Glomerular endothelial cell (primary cell): ENCODE data around the gene DPP7. TPM values are rescaled to one million over a fixed set of nuclear protein-coding genes. Genes with fewer than 3 reads are reported as not detected.

Source experiments
- DNase-seq: peaks from one replicate; pipeline ENCODE4 v3.0.0-alpha.2; 2011; ENCODE audit warnings: low read depth, low spot score; ENCODE audit errors: extremely low read depth
- total RNA-seq: library from RNA; depleted of rRNA; stranded (reverse); fragments of >200 nt; gene quantifications from 2 replicates; pipeline ENCODE4 v1.2.3, GENCODE V29; 2015

The DPP7 gene
- total RNA-seq: 154 and 167 TPM in 2 replicates

DNA sequence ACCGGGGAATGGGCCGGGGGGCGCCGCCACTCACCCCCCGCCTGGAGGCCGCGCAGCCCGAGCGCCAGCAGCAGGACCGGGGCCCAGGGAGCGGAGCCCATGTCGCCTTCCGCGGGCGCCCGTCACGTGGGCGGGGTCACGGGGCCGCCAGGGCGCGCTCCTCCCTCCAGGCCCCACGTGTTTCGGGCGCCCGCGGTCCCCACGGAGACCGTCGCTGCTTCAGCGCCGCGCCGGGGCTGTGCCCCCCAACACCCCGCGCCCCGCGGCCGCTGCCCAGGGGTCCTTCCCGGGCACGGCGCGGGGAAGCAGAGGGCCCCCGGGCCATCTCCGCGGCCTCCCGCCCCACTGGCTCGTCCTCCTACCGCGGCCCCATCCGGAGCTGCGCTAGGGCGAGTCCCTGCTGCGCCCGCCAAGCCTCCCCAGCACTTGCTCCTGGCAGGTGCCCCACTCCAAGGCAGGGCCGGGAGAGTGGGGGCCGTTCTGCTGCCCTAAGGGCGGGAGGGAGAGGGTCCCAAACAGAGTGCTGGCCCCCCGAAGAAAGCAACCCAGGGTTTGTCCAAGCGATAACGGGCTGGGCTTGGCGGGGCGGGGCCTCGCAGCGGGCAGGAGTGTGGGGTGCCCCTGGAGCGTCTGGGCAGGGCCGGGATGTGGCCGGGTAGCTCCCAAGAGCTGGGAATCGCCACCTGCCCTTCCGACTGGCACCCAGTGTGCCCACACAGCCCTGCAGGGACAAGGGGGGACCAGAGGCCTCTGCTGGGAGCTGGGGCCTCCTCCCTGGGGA is at the start of gene DPP7:
Gene DPP7, minus strand, starts transcription at position 121 of the 781 bp plus-strand sequence. Its CDS starts 20 bp downstream, at position 101.
- DNase-seq: no peak

DNA sequence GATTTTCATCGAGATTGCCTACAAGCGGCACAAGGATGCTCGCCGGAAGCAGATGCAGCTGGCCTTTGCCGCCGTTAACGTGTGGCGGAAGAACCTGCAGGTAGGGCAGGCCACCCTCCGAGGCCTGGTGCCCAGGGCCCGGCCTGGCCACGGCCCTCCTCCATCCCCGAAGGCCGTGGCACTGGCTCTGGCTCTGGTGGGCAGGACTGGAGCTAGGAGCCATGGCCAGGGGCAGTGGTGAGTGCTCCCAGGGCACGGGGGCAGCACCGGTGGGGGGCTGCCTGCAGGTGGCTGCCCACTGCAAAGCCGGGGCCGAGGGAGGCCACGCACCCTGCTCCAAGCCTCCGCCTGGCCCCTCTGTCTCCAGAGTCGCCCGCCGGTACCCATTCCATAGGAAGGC is 49.3 kb upstream of the DPP7 start:
- DNase-seq: no peak

DNA sequence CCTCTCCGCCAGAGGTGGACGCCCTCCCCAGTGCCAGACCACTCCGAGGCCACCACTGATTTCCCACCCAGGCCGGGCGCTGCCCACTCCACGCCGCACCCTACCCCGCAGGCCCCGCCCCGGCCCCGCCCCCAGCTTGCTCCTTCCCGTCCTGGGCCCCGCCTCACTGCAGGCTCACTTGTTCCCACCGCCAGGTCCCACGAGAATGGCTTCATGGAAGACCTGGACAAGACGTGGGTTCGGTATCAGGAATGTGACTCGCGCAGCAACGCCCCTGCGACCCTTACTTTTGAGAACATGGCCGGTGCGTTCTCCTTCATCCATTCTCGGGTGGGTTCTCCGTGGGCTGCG is 48.8 kb upstream of the DPP7 start:
- DNase-seq: no peak

DNA sequence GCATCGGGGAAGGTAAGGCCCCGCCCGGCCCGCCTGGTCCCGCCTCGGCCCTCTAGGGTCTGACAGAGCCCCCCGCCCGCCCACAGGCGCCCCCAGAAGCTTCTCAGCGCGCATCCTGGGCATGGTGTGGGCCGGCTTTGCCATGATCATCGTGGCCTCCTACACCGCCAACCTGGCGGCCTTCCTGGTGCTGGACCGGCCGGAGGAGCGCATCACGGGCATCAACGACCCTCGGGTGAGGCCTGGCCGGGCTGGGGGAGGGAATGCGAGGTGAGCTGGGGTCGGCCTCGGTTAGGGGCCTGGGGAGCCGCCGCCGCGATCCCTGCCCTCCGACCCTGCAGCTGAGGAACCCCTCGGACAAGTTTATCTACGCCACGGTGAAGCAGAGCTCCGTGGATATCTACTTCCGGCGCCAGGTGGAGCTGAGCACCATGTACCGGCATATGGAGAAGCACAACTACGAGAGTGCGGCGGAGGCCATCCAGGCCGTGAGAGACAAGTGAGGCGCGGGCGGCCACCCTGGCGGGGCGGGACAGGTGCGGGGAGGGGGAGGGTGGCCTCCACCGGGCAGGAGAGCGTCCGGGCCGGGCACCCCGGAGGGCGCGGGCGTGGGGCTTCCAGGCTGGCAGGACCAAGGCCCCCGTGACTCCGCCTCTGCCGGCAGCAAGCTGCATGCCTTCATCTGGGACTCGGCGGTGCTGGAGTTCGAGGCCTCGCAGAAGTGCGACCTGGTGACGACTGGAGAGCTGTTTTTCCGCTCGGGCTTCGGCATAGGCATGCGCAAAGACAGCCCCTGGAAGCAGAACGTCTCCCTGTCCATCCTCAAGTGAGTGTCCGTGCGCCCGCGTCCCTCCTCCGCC is 48.2 kb upstream of the DPP7 start:
- no peak for DNase-seq

DNA sequence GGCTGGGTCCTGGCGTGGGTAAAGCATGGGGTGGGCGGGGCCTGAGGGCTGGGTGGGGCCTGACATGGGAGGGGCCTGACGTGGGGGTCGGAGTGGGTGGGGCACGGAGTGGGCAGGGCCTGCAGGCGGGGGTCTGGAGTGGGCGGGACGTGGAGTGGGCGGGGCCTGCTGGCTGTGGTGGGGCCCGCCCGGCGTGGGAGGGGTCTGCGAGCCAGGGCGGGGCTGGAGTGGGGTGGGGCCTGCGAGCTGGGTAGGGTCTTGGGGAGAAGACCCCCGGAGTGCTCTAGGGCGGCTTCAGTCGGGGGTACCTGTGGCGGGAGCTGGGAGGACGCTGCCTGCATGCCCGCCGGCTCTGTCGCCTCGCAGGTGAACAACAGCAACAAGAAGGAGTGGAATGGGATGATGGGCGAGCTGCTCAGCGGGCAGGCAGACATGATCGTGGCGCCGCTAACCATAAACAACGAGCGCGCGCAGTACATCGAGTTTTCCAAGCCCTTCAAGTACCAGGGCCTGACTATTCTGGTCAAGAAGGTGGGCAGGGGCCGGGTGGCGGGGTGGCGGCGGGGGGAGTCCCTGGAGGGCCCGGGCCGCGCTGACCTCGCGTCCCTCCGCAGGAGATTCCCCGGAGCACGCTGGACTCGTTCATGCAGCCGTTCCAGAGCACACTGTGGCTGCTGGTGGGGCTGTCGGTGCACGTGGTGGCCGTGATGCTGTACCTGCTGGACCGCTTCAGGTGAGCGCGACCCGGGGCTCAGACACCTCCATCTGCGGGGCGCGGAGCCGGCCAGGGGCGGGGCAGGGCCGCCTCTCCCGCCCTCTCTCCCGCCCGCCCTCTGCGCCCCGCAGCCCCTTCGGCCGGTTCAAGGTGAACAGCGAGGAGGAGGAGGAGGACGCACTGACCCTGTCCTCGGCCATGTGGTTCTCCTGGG is 47.3 kb upstream of the DPP7 start:
- no peak for DNase-seq

DNA sequence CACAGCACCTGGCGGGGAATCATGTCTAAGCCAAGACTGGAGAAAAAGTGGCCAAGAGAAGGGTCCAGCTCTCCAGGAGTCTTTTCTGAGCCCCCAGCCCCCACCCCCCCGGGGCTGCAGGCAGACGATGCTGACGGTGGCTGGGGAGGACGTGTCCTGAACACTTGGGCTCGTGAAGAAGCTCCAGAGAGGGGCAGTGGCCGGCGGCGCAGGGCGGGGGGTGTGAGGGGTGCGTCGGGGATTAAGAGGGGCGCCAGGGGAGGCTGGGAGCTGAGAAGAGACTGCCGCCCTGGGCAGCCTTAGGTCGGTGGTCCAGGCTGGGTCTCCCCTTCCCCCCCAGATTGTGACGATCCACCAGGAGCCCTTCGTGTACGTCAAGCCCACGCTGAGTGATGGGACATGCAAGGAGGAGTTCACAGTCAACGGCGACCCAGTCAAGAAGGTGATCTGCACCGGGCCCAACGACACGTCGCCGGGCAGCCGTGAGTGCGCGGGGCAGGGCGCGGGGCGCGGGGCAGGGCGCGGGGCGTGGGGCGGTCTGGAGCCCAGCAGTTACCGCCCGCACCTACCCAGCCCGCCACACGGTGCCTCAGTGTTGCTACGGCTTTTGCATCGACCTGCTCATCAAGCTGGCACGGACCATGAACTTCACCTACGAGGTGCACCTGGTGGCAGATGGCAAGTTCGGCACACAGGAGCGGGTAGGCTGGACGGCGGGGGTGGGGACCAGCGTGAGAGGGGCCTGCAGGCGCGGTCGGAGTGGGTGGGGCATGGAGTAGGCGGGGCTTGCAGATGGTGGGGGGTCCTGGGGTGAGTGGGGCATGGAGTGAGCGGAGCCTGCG is 46.4 kb upstream of the DPP7 start:
- DNase-seq: no peak

DNA sequence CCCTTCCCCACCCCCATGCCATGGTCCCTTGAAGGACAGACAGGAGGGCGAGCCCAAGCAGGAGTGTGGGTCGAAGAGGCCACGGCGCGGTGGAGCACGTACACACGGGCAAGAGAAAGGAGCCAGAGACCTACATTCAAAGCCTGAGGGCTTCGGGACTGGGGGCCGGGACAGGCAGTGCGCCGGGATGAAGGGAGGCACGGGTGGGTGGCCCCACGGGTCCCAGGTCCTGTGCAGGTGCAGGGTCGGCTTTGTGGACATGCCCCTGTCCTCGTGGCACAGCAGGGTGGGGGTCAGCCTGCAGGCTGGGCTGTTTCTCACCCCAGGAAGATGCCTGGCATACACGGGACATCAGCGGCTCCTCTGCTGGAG is 45.5 kb upstream of the DPP7 start:
- DNase-seq: no peak

DNA sequence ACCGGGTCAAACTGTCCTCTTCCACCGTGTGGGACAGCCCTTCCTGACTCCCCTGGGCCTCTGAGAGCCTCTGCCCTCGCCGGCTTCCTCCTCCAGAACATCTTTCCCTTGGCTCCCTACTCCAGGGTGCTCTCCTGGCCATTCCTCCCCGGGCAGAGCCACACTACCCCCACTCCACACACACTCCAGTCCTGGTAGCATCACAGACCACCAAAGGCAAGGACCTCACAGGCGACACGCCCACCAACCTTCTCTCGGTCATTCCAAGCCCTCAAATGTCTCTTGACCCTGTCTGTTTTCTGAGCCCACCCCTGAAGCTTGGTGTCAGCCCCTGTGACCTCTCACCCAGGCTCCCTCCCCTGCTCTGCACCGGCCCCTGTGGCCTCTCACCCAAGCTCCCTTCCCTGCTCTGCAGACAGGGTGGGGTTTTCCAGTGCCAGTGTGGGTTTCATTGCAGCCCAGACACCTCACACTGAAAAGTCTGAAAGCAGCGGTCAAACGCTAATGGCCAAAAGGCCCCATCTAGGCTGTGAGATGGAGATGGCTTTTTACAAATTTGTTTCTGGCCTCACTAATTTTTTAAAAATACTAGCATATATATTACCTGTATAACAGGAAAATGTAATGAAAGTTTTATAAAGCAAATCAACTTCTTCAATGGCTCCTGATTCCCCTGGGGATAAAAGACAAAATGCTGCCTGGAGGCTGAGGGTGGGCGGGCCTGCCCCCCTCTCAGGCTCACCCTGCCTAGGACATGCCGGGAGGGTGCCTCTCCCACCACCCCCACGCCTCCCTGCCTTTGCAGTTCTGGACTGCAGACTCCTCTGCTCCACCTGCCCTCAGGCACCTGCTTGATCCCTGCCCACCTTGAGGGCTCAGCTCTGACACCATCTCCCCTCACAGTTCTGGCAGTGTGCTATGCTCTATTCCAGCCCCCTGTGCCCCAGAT is 44.8 kb upstream of the DPP7 start:
- DNase-seq: no peak

DNA sequence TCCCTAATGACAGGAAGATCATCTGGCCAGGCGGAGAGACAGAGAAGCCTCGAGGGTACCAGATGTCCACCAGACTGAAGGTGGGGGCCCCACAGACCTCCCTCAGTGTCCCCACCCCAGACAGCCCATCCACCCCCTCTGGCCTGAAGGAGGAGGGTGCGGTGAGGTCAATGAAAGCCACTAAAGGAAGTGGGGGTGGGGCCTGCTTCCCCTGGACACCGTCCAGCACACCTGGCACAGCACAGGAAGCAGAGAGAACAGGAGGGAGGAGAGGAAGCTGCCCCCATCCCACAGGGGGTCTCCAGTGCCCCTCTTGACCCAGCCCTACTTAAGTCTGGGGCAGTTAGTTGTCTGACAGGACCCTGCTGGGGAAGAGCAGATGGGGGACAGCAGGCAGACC is 44.1 kb upstream of the DPP7 start:
- DNase-seq: no peak

DNA sequence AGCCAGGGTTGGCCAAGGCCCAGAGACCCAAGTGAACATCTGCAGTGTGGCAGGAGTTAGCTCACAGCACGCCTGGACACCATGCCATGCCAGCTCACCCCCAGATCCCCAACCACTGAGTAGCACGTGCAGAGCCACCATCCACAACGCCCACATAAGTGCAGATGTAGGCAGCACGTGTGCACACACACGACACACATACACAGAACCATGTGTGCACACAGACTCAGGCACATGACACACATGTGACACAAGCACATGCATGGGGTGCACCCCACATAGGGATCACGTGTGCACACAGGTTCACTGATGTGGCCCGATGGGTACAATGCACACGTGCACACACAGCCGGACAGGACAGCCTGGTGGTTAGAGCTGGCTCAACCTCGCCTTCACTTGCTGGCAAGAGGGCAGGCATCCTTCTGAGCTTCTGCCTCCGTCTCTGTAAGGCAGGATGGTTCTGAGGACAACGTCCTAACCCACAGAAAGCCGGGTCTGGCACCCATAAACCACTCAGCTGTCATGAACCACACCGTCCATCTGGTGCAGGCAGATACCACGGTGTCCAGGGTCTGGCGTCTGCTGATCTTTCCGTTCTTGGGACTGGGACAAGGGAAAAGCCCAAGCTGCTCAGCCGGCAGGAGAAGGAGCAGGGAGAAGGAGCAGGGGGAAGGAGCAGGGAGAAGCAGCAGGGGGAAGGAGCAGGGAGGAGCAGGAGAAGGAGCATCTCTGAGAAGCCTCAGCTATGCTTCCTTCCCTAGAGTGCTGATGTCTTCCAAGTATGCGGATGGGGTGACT is 43.3 kb upstream of the DPP7 start:
- DNase-seq: no peak

DNA sequence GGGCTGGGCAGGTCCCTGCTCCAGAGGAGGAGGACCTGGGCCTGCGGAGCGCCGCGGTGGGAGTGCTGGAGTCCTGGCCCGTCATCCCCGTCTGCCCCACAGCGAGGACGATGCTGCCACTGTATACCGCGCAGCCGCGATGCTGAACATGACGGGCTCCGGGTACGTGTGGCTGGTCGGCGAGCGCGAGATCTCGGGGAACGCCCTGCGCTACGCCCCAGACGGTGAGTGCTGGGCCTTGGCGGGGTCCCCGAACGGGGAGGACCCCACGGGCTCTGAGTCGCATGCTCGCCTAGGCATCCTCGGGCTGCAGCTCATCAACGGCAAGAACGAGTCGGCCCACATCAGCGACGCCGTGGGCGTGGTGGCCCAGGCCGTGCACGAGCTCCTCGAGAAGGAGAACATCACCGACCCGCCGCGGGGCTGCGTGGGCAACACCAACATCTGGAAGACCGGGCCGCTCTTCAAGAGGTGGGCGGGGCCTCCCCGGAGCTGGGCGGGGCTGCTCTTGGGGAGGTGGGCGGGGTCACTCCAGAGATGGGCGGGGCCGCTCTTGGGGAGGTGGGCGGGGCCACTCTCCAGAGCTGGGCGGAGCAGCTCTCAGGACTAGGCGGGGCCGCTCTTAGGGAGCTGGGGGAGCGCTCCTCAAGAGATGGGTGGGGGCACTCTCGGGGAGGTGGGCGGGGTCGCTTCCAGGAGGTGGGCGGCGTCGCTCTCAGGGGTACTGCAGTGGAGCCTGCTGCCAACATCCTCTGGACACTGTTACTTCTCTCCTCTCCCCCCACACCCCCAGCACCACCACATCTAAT is 42.2 kb upstream of the DPP7 start:
- no peak for DNase-seq

DNA sequence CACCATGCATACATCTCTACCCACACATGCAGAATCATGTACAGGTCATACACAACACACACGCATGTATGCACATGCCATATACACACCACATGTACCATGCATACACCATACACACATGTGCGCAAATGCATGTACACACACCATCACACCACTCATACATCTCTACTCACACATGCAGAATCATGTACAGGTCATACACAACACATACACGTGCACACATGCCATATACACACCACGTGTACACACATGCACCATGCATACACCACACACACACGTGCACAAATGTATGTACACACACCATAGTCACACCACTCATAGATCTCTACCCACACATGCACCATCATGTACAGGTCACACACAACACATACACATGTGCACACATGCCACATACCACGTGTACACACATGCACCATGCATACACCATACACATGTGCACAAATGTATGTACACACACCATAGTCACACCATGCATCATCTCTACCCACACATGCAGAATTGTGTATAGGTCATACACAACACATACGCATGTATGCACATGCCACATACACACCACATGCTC is 38.4 kb upstream of the DPP7 start:
- DNase-seq: no peak

DNA sequence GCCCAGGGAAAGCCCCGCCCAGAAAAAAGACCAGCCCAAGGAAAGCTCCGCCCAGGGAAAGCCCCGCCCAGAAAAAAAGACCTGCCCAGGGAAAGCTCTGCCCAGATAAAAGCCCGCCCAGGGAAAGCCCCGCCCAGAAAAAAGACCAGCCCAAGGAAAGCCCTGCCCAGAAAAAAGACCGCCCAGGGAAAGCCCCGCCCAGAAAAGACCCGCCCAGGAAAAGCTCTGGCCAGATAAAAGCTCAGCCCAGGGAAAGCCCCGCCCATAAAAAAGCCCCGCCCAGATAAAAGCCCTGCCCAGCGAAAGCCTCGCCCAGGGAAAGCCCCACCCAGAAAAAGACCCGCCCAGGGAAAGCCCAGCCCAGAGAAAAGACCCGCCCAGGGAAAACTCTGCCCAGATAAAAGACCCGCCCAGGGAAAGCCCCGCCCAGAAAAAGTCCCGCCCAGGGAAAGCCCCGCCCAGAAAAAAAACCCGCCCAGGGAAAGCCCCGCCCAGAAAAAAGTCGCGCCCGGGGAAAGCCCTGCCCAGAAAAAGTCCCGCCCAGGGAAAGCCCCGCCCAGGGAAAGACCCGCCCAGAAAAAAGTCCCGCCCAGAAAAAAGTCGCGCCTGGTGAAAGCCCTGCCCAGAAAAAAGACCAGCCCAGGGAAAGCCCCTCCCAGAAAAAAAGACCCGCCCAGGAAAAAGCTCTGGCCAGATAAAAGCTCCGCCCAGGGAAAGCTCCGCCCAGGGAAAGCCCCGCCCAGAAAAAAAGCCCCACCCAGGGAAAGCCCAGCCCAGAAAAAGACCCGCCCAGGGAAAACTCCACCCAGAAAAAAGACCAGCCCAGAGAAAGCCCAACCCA is 36.3 kb upstream of the DPP7 start:
- DNase-seq: no peak

DNA sequence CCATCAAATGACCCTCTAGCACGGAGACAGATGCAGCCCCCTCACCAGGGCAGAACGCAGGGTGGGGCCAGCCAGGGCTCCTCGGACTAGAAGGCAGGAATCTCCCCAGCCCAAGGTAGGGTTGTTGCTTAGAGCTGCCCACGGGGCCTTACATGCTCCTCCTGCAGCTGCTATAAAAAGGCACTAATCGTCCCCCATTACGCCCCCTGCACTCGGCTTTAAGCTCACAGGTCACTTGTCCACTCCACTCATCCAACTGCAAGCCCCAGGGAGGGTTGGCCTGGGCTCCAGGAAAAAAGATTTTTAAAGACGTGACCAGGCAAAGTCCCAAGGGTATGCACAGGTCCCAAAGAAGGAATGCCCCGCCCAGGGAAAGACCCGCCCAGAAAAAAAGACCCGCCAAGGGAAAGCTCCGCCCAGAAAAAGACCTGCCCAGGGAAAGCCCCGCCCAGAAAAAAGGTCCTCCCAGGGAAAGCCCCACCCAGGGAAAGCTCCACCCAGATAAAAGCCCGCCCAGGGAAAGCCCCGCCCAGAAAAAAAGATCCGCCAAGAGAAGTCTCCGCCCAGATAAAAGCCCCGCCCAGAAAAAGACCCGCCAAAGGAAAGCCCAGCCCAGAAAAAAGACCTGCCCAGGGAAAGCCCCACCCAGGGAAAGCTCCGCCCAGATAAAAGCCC is 35.5 kb upstream of the DPP7 start:
- no peak for DNase-seq

DNA sequence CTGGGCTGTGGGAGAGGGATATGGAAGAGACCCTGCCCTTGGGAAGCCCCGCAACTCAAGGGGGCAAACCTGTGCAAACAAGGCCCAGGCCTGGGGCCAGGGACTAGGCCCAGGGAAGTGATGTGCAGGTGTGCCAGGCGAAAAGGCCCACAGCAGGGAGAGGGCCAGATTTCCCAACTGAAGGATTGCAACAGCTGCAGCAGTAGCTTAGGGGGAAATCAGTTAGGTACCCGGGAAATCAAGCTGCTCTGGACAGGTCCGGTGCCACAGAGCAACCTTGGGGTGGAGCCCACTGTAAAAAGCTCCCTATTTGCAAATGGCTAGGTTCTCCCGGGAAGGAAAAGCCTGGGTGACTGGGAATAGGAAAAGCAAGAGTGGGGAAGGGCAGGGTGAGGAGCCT is 34.8 kb upstream of the DPP7 start:
- DNase-seq: no peak

DNA sequence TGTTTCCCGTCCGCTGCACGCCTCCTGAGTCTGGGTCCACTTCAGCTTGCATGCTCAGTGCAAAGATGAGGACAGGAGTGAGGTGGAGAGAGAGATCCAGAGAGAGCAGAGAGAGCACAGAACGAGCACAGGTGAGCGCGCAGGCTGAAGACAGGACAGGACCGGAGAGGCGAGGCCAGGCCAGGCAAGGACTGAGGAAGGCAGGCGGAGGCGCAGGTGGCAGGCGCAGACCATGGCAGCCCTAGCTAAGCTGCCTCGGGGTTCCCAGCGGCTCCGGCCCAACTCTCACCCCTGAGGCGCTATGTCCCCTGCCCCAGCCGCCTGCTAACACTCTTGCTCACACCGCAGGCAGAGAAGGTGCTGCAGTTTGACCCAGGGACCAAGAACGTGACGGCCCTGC is 34.1 kb upstream of the DPP7 start:
- no peak for DNase-seq
